D721Med (cell line): ENCODE results near the gene SNX30.

Experiments used
- DNase-seq: peaks from one replicate; pipeline ENCODE4 v3.0.0; 2011; ENCODE audit warnings: low spot score; ENCODE audit not compliant: insufficient read length
- FAIRE-seq: peaks from 2 replicates; lab custom pipeline; 2011; peaks lifted over from hg19 to GRCh38; lab: Jason Lieb, UNC
- CTCF ChIP-seq: IDR thresholded peaks from 2 replicates; pipeline ENCODE4 v1.5.1; 2012; ENCODE audit warnings: mild to moderate bottlenecking, control low read depth; ENCODE audit not compliant: insufficient read depth; ENCODE audit errors: missing control alignments

Gene SNX30

GRCh38 chr9:112833081-112833480, 82.5 kb downstream of the SNX30 start:
- FAIRE-seq (no peak), DNase-seq (no peak)
- no peak for TF ChIP-seq CTCF

- FAIRE-seq (no peak), DNase-seq (no peak)
- no peak for TF ChIP-seq CTCF
Observed at GRCh38 chr9:112836394-112836793, 85.8 kb downstream of the SNX30 start.

- TF ChIP-seq CTCF = no peak
- FAIRE-seq (no peak), DNase-seq (no peak)
Observed at GRCh38 chr9:112838342-112838741, 87.8 kb downstream of the SNX30 start.

- FAIRE-seq (no peak), DNase-seq (no peak)
- no peak for TF ChIP-seq CTCF
Observed at GRCh38 chr9:112839331-112839730, 88.8 kb downstream of the SNX30 start.

- TF ChIP-seq CTCF = no peak
- no peak for FAIRE-seq
- DNase-seq = no peak
Observed at GRCh38 chr9:112841261-112841660, 90.7 kb downstream of the SNX30 start.

GRCh38 chr9:112842555-112842954, 92.0 kb downstream of the SNX30 start:
- FAIRE-seq (no peak), DNase-seq (no peak)
- TF ChIP-seq CTCF = no peak

- FAIRE-seq (no peak), DNase-seq (peak; percentile 57)
- peak; percentile 98 for TF ChIP-seq CTCF
Observed at GRCh38 chr9:112844771-112845542, 94.4 kb downstream of the SNX30 start.
